HG02981 (cell line): ENCODE data around the gene TSC2.
"Not testable (repeated sequence)": the region's sequence is repeated elsewhere in the genome, so short reads cannot be mapped to it uniquely, and the experiment has no call there.

Experiments used
- ATAC-seq: cut with Tn5 transposase; IDR thresholded peaks from one replicate; pipeline ENCODE4 v1.9.1; 2021; ENCODE audit warnings: mild to moderate bottlenecking, moderate library complexity; ENCODE audit not compliant: unreplicated experiment

The TSC2 gene

DNA sequence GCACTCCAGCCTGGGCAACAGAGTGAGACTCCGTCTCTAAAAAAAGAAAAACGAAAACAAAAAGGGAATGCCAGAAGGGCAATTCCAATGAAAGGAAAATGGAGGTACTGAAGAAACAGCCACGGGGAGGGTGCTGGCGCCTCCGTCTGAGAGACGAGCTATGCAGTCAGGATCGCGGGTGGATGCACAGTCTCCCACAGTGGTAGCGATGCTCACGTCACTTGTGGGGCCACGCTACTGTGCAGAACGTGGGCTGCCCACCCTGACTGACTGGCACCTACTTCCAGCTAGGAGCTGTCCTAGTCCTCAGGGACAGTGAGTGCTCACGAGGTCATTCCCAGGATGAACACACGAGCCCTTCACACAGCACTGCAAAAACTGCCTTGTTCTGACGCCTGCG is 53.8 kb downstream of the TSC2 start:
- not testable (repeated sequence) for ATAC-seq

DNA sequence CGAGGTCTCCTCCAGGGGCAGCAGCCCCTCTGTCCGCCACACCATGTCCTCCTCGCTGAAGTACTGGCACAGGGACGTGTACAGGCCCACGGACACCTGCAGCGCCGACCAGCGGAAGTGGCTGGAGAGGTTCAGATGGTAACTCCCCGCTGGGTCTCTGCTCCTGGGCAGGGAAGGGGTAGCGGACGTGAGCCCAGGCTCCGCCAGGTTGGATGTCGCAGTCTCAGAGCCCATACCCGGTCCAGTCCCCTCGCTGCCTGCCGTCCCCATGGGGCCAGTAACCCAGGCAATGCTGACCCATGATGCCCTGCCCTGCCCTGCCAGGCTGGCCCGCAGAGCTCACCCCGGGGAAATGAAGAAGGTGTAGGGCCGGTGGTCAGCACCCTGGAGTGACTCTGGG is 54.7 kb downstream of the TSC2 start:
- ATAC-seq: no peak

DNA sequence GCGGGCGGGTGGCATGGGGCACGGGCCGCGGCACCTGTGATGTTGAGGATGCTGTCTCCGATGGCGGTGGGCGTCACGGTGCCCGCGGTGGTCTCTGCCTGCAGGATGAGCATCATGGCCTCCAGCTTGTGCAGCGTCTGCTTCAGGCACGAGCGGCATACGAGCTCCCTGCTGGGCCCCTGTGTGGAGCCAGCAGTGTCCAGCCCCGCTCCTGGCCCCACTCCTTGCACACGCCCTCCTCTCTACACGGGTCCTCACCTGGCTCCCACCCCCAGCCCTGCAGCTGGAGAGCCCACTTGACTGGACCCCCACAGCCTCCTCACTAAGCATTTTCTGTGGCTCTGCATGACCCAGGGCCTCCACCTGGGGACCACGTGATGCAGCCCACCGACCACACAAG is 56.7 kb downstream of the TSC2 start:
- not testable (repeated sequence) for ATAC-seq

DNA sequence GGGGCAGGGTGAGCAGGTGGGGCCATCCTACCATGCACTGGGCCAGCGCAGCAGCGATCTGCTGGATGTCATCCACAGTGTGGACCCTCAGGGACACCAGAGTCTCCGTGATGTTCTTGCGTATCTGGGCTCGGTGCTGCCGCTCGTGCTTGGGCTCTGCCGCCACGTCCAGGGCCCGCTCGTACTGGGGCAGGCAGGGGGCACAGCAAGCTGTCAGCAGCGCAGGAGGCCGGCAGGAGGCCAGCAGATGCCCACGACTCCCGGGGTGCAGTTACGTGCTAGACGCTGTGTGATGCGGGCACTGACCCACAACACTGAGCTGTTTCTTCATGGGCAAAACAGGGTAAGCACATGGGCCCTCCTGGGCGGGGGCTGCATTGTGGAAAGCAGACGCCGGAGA is 57.5 kb downstream of the TSC2 start:
- not testable (repeated sequence) for ATAC-seq

DNA sequence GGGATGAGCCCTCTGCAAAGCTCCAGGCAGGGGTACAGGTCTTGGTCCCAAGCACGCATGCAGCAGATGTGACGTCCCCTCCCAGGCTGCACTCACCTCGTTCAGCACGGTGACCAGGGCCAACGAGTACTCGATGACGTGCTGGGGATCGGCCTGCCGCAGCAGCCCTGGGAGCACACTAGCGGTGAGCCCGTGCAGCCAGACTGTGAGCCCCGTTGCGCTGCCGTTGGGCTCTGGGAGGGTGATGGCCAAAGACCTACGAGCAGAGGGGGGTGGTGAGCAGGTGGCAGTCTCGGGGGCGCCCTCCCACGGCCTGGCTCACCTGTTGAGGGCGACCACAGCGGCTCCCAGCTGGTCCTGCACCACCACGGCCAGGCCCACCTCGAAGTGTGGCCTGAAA is 58.0 kb downstream of the TSC2 start:
- ATAC-seq: not testable (repeated sequence)

DNA sequence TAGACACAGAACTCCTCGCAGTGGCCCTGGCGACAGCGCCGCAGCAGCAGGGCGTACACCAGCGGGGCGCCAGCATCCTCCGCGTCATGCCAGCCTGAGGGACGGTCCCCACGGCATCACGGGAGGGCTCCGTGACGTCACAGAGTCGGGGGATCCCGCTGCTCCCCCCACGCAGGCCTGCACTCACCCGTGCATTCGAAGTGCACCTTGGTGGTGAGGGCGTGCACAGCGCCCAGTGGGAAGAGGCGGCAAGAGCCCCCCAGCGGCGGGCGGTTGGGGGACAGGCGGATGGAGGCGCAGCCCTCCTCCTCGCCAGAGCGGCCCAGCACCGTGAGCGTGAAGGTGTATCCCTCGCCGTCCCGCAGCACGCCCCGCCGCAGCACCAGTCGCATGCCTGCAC is 58.4 kb downstream of the TSC2 start:
- not testable (repeated sequence) for ATAC-seq

DNA sequence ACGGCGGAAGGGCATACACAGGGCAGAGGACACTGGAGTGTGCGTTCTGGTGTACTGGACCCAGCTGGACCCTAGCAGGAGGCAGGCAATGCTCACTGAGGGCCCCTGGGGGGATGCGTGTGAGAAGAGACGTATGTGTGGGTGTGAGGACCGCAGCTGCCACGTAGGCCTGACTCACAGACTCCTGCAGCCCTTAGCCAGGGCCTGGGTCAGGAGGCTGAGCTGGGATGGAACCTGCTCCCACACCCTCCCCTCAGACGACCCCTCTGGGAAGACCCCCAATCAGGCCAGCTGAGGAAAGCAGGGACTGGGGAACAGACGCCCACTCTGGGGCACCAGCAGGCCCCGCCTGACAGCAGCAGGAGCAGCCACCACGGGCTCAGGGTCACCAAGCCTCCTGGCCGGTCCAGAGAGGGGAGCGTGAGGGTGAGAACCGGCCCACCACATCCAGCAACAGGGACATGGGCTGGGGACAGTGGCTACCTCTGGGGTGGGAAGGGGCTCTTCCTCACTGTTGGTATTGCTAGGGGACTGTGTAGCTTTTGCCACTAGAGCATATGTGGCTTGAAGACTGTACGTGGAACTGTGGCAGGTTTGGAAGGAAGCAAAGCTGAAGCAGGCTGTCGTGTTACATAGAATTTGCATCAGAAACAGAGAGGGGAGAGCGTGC is 59.5 kb downstream of the TSC2 start:
- ATAC-seq: not testable (repeated sequence)

DNA sequence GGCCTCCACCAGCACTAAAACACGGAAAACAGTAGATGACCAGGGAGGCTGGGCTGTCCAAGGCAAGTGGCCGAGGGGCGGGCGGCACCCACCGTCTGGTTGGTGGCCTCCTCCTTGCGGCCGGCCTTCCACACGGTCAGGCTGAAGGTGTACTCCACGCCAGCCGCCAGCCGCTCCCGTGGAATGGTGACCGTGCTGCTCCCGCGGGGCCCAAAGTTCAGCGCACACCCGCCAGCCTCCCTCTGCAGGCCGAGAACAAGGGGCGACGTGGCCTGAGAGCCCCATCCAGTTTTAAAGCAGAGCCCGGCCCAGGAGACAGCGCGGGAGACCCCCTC is 60.0 kb downstream of the TSC2 start:
- not testable (repeated sequence) for ATAC-seq

DNA sequence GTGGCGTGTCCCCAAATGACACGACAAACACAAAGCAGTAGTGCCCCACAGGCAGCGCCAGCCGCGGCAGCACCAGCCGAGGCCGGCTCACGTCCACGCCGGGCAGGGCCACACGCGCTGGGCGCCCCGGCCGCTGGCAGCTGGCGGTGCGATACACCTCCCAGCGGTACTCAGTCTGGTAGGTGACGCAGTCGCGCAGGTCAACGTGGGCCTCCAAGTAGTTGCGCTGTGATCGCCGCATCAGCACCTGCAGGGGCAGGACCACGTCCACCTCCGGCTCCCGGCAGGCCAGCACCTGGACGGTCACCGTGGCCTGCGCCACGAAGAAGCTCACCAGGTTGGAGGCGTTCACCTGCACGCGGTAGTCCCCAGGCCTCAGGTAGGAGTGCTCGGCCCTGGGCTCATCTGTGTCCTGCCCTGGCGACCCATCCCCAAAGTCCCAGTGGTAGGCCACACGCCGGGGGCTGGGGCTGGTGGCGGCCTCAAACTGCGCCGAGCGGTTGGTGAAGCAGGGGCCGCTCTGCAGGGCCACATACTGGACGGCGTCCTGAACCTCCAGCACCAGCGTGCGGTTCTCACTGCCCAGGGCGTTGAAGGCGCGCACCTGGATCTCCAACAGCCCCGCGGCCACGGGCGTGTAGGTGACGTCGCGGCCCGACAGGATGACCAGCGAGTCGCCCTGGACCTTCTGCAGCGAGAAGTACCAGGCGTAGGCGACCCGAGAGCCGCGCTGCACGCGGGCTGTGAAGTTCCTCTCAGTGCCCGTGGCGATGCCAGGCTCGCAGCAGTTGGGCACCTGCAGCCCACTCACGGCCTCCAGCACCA is 60.9 kb downstream of the TSC2 start:
- ATAC-seq: not testable (repeated sequence)

DNA sequence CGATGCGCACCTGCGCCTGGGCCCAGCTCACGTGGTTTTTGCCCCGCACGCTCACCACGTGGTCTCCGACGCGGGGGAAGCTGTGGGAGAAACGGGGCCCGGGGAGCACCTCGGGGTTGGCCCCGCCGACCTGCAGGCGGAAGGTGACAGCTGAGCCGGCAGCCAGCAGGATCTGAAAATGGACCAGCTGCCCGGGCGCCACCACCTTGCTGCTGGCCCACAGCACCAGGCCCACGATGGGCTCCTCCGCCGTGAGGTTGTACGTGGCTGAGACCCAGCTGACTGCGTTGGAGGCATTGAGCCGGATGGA is 61.4 kb downstream of the TSC2 start:
- ATAC-seq: not testable (repeated sequence)

DNA sequence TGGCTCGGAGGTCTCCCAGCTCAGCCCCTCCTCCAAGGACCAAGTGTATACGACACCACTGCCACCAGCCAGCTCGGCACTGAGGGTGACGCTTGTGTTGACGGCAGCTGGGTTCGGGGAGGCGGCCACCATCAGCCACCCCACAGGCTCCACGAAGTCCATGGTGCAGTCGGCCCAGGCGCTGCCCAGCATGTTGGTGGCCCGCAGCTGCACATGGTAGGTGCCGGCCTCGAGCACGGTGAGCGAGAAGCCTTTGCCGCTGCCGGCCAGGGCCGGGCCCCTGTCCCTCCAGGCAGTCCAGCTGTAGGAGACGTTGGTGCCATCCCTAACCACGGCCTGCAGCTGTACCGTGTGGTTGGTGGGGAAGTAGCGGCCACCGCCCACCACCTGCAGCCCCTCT is 62.1 kb downstream of the TSC2 start:
- ATAC-seq: not testable (repeated sequence)

DNA sequence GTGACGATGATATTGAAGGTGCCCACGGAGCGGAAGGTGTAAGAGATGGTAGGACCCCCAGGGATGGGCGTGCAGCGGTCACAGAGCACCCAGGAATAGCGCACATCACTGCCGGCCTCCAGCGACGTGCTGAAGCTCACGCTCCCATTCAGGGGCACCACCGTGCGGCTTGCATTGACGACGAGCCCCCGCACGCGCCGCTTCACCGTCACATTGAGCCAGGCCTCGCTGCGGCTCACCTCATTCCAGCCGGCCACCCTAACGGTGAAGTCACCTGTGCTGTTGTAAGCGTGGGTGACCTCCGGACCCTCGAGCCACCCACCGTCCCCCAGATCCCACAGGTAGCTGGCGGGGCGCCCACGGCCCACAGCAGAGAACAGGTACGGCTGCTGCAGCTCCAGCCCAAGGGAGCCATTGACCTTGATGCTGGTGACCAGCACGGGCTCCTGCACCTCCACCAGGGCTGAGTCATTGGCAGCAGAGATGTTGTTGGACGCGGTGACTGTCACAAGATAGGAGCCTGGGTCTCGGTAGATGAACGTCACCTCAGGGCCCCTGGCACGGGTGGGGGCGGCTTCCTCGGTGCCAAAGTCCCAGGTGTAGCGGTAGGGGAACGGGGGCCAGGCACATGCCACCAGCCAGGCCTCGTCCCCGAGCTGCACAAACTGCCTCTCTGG is 62.7 kb downstream of the TSC2 start:
- not testable (repeated sequence) for ATAC-seq

DNA sequence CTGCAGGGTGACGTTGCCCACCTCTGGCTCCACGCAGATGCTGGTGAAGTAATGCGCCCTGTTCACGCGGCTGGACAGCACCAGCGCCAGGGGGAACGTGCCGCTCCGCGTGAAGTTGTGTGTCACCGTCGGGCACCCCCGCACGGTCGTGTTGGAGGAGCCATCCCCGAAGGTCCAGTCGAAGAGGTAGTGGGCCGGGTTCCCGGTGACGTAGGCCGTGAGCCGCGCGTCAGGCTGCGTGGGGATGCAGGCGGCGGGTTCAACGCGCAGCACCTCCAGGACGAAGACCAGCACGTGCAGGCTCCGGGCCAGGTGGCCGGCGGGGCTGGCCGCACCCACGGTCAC is 63.2 kb downstream of the TSC2 start:
- not testable (repeated sequence) for ATAC-seq

DNA sequence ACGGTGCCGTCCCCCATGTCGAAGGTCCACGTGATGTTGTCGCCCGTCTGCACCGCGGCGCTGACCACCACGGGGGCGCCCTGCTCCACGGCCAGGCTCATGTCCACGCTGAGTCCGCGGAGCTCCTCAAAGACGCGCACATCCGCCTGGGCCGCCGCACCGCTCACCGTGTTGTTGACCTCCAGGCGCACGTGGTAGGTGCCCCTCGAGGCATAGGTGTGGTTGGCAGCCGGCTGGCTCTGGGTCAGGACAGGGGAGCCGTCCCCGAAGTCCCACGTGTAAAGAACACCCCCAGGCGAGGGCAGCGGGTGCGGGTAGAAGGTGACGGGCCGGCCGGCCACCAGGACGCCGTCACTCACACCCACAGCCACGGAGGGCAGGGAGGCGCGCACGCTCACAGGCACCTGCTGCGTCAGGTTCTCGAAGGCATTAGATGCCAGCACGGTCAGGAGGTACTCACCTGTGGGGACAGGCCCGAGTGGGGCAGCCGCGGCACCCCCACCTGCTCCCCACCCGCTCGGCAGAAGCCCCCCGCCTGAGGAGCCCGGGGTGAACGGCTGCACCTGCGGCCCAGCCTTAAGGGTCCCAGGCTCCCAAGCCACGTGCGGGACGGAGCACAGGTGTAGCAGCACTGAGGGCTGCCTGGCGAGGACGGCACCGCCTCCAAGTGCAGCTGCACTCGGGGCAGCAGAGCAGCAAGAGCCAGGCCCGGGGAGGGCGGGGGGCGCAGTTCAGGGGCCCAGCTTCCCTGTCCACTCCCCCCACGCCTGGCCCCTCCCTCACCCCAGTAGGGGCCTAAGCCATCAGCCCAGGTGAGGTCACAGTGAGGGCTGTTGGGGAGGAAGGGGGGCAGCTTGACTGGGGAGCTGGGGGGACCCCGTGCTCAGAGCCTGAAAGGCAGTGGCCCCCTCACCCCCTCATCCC is 63.9 kb downstream of the TSC2 start:
- ATAC-seq: not testable (repeated sequence)

DNA sequence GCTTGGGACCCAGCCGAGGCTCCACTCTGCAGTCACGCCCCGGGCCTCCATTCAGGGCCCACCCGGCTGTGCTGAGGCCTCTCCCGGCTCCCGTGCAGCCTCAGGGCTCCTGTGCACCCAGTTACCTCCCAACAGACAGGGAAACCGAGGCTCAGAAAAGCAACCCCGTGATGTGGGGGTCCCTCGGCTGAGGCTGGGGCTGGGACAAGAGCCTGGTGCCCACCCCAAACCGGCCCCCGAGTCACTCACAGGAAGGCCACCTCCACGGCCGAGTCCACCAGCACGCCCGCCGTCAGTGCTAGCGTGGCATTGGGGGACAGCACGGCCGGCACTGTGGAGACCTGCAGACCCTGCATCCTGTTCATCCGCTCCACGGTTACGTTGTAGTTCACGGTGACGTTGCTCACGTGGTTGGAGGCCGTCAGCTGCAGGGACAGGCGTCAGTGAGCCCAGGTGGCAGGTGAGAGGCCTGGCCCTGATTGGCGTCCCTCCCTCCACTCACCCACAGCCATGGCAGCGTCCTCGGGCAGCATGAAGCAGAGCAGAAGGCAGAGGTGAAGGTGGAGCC is 64.8 kb downstream of the TSC2 start:
- not testable (repeated sequence) for ATAC-seq

DNA sequence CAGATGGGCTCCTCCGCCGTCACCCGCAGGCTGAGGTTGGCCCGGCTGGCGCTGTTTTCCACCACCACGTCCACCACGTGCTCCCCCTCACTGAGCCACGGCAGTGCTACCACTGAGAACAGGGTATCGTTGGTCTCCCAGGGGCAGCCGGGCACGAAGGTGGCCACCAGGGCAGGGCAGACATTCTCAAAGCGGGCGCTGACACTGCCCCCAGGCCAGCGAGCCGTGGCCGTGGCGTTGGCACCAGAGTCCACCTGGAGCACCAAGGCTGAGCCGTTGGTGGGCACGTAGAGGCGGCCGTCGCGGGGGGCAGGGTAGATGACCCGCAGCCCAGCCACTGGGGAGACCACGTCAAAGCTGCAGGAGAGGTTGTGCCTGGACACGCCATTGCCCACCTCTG is 66.4 kb downstream of the TSC2 start:
- not testable (repeated sequence) for ATAC-seq

DNA sequence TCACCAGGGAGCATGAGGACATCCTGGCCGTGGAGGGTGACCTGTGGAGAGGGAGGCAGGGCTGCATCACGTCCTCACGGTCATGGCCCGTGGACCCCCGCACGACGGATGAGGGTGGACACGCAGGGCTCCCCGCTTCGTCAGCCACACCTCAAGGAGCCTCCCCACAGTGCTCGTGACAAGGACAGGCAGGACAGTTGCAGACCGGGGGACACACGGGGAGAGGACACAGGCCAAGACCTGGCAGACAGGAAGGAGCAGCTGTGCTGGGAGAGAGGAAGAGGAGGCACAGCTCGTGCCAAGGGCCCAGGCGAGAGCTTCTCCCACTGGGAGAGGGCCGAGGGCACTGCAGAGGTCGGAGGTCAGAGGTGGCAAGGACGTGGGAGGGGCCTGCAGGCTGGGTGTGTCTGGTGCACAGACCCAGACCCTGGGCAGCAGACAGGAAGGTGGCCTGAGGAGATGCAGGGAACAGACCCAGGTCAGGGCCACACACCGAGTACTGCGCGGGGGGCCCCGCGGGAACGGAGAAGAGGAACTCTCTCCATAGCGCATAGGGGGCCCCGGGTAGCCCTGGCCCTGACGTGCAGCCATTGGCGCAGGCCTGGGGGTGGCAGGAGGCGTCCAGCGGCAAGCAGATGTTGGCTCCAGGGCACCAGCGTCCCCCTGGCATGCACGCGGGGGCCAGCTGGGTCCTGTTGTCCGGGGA is 67.3 kb downstream of the TSC2 start:
- ATAC-seq: not testable (repeated sequence)

DNA sequence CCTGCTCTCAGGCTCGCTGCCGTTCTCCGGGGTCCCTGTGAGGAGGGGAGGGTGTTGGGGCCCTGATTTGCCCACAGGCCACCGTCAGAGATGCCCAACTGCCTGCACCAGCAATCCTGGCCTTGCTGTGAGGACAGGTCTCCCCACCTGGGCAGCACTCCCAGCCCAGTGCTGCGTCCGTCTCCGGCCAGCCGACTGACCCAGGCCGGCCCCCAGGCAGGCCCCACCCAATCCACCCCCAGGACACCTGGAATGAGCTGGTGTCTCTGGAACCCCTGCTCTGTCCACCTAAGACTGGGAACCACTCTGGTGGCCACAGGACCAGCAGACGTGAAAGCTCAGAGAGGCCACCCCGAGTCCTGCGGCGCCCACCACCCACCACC is 67.8 kb downstream of the TSC2 start:
- no peak for ATAC-seq

DNA sequence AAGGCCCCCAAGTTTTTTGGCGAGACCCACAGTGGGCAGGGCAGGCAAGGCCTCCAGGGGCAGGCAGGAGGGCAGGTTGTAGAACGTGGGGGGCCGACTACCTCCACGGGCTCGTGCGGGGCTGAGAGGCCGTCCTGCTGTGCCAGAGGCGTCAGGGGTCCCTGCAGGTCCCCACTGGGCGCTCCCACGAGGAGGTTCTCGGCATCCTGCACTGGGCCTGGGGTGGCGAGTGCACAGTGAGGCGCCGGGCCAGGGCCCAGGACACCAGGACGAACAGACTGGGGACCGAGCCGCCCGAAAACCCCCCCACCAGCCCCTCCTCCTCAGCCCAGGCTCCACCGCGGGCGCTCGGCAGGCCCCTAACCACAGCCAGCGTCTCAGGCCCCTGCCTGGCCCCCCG is 68.6 kb downstream of the TSC2 start:
- ATAC-seq: not testable (repeated sequence)

DNA sequence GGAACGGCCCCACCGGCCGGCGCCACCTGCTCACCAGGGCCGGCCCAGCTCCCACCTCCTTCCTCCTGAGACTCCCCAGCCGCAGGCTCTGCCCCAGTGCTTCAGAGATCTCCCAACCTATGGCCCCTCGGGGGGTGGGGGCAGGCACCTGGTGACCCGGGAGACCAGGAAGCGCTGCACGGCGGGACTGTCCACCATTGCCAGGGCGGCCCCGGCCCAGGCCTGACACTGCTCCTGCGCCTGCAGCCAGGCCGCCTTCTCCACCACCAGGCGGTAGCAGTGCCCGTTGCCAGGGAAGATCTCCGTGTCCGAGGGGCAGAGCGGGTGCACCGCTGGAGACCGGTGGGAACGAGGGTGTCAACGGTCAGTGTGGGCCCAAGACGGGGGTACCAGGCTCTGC is 69.6 kb downstream of the TSC2 start:
- ATAC-seq: not testable (repeated sequence)
